Kidney (tissue), 14 donors: ENCODE data around the gene CORO1C. TPM values are rescaled to one million over a fixed set of nuclear protein-coding genes. Genes with fewer than 3 reads are reported as not detected.

Experiments used
- DNase-seq, 5 donors: peaks; one replicate each; pipeline ENCODE4 v3.0.0-alpha.2; 2013 to 2020
- FAIRE-seq: peaks from 2 replicates; lab custom pipeline; 2012; peaks lifted over from hg19 to GRCh38; lab: Jason Lieb, UNC
- H3K27ac ChIP-seq, 2 donors: one replicate each; pipeline ENCODE4 v1.7.0; 2013; ENCODE audit warnings: low read depth in 2 of 2, low read length in 2 of 2, inconsistent platforms in 1 of 2
- H3K27me3 ChIP-seq: one replicate; pipeline ENCODE4 v1.7.1; 2013; ENCODE audit warnings: low read length, inconsistent platforms; ENCODE audit not compliant: control insufficient read depth, insufficient read depth
- H3K36me3 ChIP-seq, 3 donors: one replicate each; pipeline versions ENCODE4 v1.7.0 to v1.7.1; 2013; ENCODE audit warnings: low read length in 3 of 3, control low read depth in 1 of 3, inconsistent platforms in 1 of 3; ENCODE audit not compliant: insufficient read depth in 3 of 3, control insufficient read depth in 2 of 3
- H3K4me1 ChIP-seq, 3 donors: one replicate each; pipeline versions ENCODE4 v1.7.0 to v1.7.1; 2013; ENCODE audit warnings: low read length in 3 of 3, inconsistent platforms in 1 of 3, low read depth in 1 of 3; ENCODE audit not compliant: control insufficient read depth in 2 of 3, insufficient read depth in 2 of 3
- H3K4me3 ChIP-seq, 3 donors: one replicate each; pipeline versions ENCODE4 v1.7.0 to v1.8.1; 2013; ENCODE audit warnings: low read length in 3 of 3, control low read depth in 1 of 3, inconsistent platforms in 1 of 3
- H3K9ac ChIP-seq, 3 donors: one replicate each; pipeline versions ENCODE4 v1.7.0 to v1.7.1; 2013; ENCODE audit warnings: low read length in 3 of 3, control low read depth in 1 of 3, inconsistent platforms in 1 of 3
- H3K9me3 ChIP-seq, 3 donors: one replicate each; pipeline versions ENCODE4 v1.7.0 to v1.7.1; 2013; ENCODE audit warnings: low read length in 3 of 3, control low read depth in 1 of 3, inconsistent platforms in 1 of 3; ENCODE audit not compliant: control insufficient read depth in 2 of 3, insufficient read depth in 1 of 3
- CTCF ChIP-seq: IDR thresholded peaks from 3 replicates; pipeline ENCODE4 v1.5.1; 2012; ENCODE audit warnings: mild to moderate bottlenecking, moderate library complexity, borderline replicate concordance; ENCODE audit not compliant: insufficient read depth; ENCODE audit errors: extremely low read depth
- intact Hi-C: fragments of 100-400 bp; cut with DNase I; formaldehyde crosslinking; loops from one replicate; pipeline ENCODE4 v1.11.1; 2022
- polyA plus RNA-seq: library from polyadenylated mRNA; stranded (reverse); fragments of 350-450 nt; fragmentation: Illumina TruSeq; extraction: RNeasy Lipid Tissue Mini Kit (QIAGEN cat#74804); gene quantifications from one replicate; pipeline ENCODE4 v1.2.3, GENCODE V29; 2014; ENCODE audit warnings: low read depth, low replicate concordance; ENCODE audit not compliant: insufficient read depth
- total RNA-seq: library from RNA; stranded (reverse); fragmentation: NEBNext Ultra II Directional; extraction: Animal tissue kit (Norgen Biotek cat#: 25700); gene quantifications from one replicate; pipeline ENCODE4 v1.2.1, GENCODE V29; 2021
- donor health status: control.
- donor health status: control.
- donor health status: control.
- donor health status: control.
- donor health status: control.
- donor health status: DM: yes; HTN: yes; CAD: no.
- donor health status: Normal renal cell carcinoma (clear cell type).

Gene CORO1C
- total and polyA plus RNA-seq, 2 donors from 2014 or later = 16.6 to 104 TPM

- Histone ChIP-seq H3K4me1 (peaks cover 7 to 32% (median 13%) of the 10 kb centered on the region in 3 donors), H3K27ac (no peak overlapping the region), H3K9me3 (no peaks in the 10 kb centered on the region), H3K9ac (no peak overlapping the region), H3K27me3 (no peaks in the 10 kb centered on the region), H3K4me3 (no peak overlapping the region), H3K36me3 (no peaks in the 10 kb centered on the region)
- no peak for FAIRE-seq
- intact Hi-C loops = no loop called here
- TF ChIP-seq CTCF = no peak
- DNase-seq = no peak
Measured at GRCh38 chr12:108693186-108693730, 38.1 kb downstream of the CORO1C start.

- DNase-seq (peak in 2 of 5 donors; percentile 20 to 24), FAIRE-seq (no peak)
- peak overlapping the region; percentile 81 to 93 for H3K27ac ChIP-seq
- peaks cover 7 to 32% (median 13%) of the 10 kb centered on the region in 3 donors for H3K4me1 ChIP-seq
- no peaks in the 10 kb centered on the region for H3K9me3 ChIP-seq
- intact Hi-C loops = no loop called here
- no peaks in the 10 kb centered on the region for H3K27me3 ChIP-seq
- peak overlapping the region in 1 of 3 donors; percentile 44 for H3K4me3 ChIP-seq
- no peaks in the 10 kb centered on the region for H3K36me3 ChIP-seq
- no peak for TF ChIP-seq CTCF
- H3K9ac ChIP-seq = peak overlapping the region in 2 of 3 donors; percentile 27 to 62
Measured at GRCh38 chr12:108691998-108692808, 39.1 kb downstream of the CORO1C start.

GRCh38 chr12:108691175-108691997 is 39.9 kb downstream of the CORO1C start:
- DNase-seq = peak; percentile 92 to 98 (median 96)
- Histone ChIP-seq H3K27ac (peak overlapping the region; percentile 81 to 93), H3K4me1 (peaks cover 7 to 32% (median 13%) of the 10 kb centered on the region in 3 donors), H3K9me3 (no peaks in the 10 kb centered on the region), H3K27me3 (no peaks in the 10 kb centered on the region), H3K4me3 (peak overlapping the region in 2 of 3 donors; percentile 44 to 45), H3K36me3 (no peaks in the 10 kb centered on the region), H3K9ac (peak overlapping the region in 1 of 3 donors; percentile 66)
- no peak for FAIRE-seq
- intact Hi-C loops = no loop called here
- TF ChIP-seq CTCF = peak; percentile 13
